HUES6 (cell line): ENCODE measurements around the gene CACNG6.
"Not testable (repeated sequence)": the region's sequence is repeated elsewhere in the genome, so short reads cannot be mapped to it uniquely, and the experiment has no call there.

Experiments used
- H3K27ac ChIP-seq: 2 replicates; pipeline ENCODE4 v1.7.0; 2013; ENCODE audit warnings: low read depth, mild to moderate bottlenecking, low read length, inconsistent platforms
- H3K27me3 ChIP-seq: 2 replicates; pipeline ENCODE4 v1.6.1; 2013; ENCODE audit warnings: low read length; ENCODE audit not compliant: control insufficient read depth, insufficient read depth
- H3K36me3 ChIP-seq: 2 replicates; pipeline ENCODE4 v1.6.1; 2013; ENCODE audit warnings: low read length; ENCODE audit not compliant: control insufficient read depth, insufficient read depth
- H3K4me1 ChIP-seq: 2 replicates; pipeline ENCODE4 v1.6.1; 2013; ENCODE audit warnings: low read length; ENCODE audit not compliant: control insufficient read depth, insufficient read depth
- H3K4me3 ChIP-seq: 2 replicates; pipeline ENCODE4 v1.5.1; 2013; ENCODE audit warnings: low read depth, low read length
- H3K9ac ChIP-seq: one replicate; pipeline ENCODE4 v1.6.1; 2013; ENCODE audit warnings: mild to moderate bottlenecking, low read length
- H3K9me3 ChIP-seq: 2 replicates; pipeline ENCODE4 v1.6.1; 2013; ENCODE audit warnings: low read depth, low read length; ENCODE audit not compliant: control insufficient read depth, insufficient read depth

Gene CACNG6, protein sequence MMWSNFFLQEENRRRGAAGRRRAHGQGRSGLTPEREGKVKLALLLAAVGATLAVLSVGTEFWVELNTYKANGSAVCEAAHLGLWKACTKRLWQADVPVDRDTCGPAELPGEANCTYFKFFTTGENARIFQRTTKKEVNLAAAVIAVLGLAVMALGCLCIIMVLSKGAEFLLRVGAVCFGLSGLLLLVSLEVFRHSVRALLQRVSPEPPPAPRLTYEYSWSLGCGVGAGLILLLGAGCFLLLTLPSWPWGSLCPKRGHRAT

GRCh38 chr19:53991224-53992113 is at the start of gene CACNG6:
CACNG6 (plus strand) TSS chr19:53991637; CDS start chr19:53992878, 1,241 bp downstream.
- Histone ChIP-seq H3K27ac (no peak within 1 kb of the TSS), H3K36me3 (no peaks in the 10 kb centered on the region), H3K9ac (no peak within 1 kb of the TSS), H3K27me3 (peaks cover 52% of the 10 kb centered on the region), H3K9me3 (no peaks in the 10 kb centered on the region), H3K4me3 (peak within 1 kb of the TSS; percentile 54), H3K4me1 (0 out of 2 replicates have a peak, but pooled peaks cover 6% of the 10 kb centered on the region)

DNA sequence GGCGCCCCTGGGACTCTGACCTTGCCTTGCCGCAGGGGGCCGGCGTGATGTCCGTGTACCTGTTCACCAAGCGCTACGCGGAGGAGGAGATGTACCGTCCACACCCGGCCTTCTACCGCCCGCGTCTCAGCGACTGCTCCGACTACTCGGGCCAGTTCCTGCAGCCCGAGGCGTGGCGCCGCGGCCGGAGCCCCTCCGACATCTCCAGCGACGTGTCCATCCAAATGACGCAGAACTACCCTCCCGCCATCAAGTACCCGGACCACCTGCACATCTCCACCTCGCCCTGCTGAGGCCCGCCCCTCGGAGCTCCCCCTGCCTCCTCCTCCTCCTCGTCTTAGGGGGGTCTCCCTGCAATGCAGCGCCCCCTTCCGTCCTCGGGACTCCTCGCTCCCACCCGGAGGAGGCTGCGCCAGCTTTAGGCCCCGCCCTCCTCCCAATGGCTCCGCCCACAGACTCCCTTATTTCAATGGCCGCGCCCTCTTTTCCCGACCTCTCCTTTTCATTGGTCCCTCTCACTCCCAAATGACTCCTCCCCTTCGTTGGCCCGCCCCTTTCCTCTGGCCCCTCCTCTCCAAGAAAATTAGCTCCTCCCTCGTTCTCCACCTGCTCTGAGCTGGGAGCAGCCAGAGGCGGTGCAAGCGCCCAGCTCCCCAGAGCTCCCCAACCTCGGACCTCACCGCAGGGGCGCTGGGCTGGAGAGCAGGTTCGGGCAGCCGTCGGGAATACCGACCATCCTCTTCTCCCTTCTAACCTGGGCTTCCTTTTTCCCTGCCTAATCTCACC is 49.2 kb upstream of the CACNG6 start:
- H3K9ac ChIP-seq, result peak overlapping the region; percentile 80
- peaks cover 20% of the 10 kb centered on the region for H3K27me3 ChIP-seq
- H3K27ac ChIP-seq, result no peak overlapping the region
- no peaks in the 10 kb centered on the region for H3K36me3 ChIP-seq
- 0 out of 2 replicates have a peak, but pooled peaks cover 8% of the 10 kb centered on the region for H3K4me1 ChIP-seq
- H3K4me3 ChIP-seq, result peak overlapping the region; percentile 93
- no peaks in the 10 kb centered on the region for H3K9me3 ChIP-seq

DNA sequence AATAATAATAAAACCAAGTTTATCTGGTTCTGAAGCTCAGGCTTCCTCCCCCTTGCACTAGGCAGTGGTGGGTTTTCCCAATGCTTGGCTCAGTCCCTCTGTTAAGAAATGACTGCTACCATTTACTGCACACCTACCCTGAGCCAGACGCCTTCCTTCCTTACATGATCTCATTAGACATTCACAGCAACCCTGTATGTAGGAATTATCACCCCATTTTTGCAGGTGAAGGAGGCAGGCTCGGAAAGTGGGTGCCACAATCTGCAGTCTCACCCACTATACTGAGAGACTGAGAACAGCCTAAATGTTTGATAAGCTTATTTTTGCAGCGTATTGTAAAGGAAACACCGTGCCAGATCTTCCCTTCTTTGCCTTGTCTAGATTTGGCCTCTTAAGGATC is 47.0 kb upstream of the CACNG6 start:
- no peak overlapping the region for H3K9ac ChIP-seq
- 0 out of 2 replicates have a peak, but pooled peaks cover 8% of the 10 kb centered on the region for H3K4me1 ChIP-seq
- H3K9me3 ChIP-seq, result no peaks in the 10 kb centered on the region
- H3K4me3 ChIP-seq, result no peak overlapping the region
- no peak overlapping the region for H3K27ac ChIP-seq
- H3K36me3 ChIP-seq, result no peaks in the 10 kb centered on the region
- peaks cover 20% of the 10 kb centered on the region for H3K27me3 ChIP-seq

DNA sequence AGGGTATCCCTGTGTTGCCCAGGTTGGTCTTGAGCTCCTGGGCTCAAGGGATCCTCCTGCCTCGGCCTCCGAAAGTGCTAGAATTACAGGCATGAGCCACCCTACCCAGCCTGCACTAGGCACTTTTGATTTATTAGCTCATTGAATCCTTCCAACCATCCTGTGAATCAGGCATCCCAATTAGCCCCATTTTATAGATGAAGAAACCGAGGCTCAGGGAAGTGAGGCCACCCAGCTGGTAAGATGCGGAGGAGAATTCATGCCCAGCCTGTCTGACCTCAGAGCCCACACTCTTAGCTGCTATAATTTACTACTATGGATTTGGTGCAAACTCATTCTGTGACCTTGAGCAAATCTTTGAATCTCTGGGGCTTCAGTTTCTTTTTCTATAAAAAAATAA is 46.5 kb upstream of the CACNG6 start:
- Histone ChIP-seq H3K9ac (no peak overlapping the region), H3K4me3 (no peak overlapping the region), H3K27me3 (peaks cover 20% of the 10 kb centered on the region)

GRCh38 chr19:53945441-53945840 is 46.0 kb upstream of the CACNG6 start:
- Histone ChIP-seq H3K9me3 (no peaks in the 10 kb centered on the region), H3K9ac (no peak overlapping the region), H3K4me1 (0 out of 2 replicates have a peak, but pooled peaks cover 8% of the 10 kb centered on the region), H3K27me3 (peaks cover 20% of the 10 kb centered on the region), H3K4me3 (peak overlapping the region; percentile 43), H3K36me3 (no peaks in the 10 kb centered on the region), H3K27ac (no peak overlapping the region)

More for the DNA sequence above, 46.5 kb upstream of the CACNG6 start:
- no peaks in the 10 kb centered on the region for H3K36me3 ChIP-seq
- 0 out of 2 replicates have a peak, but pooled peaks cover 8% of the 10 kb centered on the region for H3K4me1 ChIP-seq
- H3K9me3 ChIP-seq, result no peaks in the 10 kb centered on the region
- no peak overlapping the region for H3K27ac ChIP-seq

- no peak overlapping the region for H3K9ac ChIP-seq
- H3K27me3 ChIP-seq, result peaks cover 20% of the 10 kb centered on the region
- H3K4me3 ChIP-seq, result peak overlapping the region; percentile 43
- H3K36me3 ChIP-seq, result no peaks in the 10 kb centered on the region
- H3K9me3 ChIP-seq, result no peaks in the 10 kb centered on the region
- H3K4me1 ChIP-seq, result 0 out of 2 replicates have a peak, but pooled peaks cover 8% of the 10 kb centered on the region
- H3K27ac ChIP-seq, result no peak overlapping the region
These were observed 45.4 kb upstream of the CACNG6 start for GRCh38 chr19:53945998-53946397.

DNA sequence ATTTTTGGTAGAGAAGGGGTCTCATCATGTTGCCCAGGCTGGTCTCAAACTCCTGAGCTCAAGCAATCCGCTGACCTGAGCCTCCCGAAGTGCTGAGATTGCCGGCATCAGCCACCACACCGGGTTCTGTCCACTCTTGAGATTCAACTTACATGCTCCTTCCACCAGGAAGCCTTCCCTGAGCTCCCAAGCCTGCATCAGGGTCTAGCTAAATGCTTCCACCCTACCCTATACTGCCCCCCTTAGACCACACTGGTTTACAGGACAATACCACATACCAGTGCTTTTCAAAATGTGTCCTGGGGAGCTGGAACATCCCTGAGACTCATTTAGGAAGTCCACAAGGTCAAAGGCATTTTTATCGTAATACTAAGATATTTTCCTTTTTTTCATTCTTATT is 43.8 kb upstream of the CACNG6 start:
- no peaks in the 10 kb centered on the region for H3K36me3 ChIP-seq
- no peak overlapping the region for H3K4me3 ChIP-seq
- 0 out of 2 replicates have a peak, but pooled peaks cover 3% of the 10 kb centered on the region for H3K4me1 ChIP-seq
- no peak overlapping the region for H3K27ac ChIP-seq
- H3K9ac ChIP-seq, result no peak overlapping the region
- H3K9me3 ChIP-seq, result no peaks in the 10 kb centered on the region
- peaks cover 5% of the 10 kb centered on the region; the same call in 1 of the 2 replicates for H3K27me3 ChIP-seq

GRCh38 chr19:53948611-53949010 is 42.8 kb upstream of the CACNG6 start:
- H3K9me3 ChIP-seq, H3K36me3 ChIP-seq, H3K27me3 ChIP-seq, H3K27ac ChIP-seq, H3K9ac ChIP-seq, H3K4me1 ChIP-seq, H3K4me3 ChIP-seq: not testable (repeated sequence)

DNA sequence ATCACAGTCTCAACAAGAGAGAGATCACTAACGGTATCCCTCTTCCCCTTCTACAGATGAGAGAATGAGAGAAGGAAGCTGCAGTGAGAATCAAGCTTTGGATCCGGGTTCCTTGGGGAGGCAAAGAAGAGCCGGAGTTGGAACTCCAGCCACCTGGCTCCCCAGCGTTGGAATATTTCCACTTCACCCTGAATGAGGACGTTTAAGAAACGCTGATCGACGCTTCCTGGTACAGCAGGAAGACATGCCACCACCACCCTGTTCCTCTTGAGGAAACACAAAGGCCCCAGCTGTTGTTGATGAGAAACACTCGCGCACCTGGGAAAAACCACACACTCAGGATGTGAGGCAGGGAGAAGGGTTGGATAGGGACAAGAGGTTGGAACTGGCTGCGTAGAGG is 40.0 kb upstream of the CACNG6 start:
- Histone ChIP-seq H3K27me3 (no peaks in the 10 kb centered on the region), H3K4me1 (no peaks in the 10 kb centered on the region), H3K27ac (no peak overlapping the region), H3K9me3 (no peaks in the 10 kb centered on the region), H3K9ac (no peak overlapping the region), H3K36me3 (no peaks in the 10 kb centered on the region), H3K4me3 (no peak overlapping the region)

GRCh38 chr19:53951947-53952346 is 39.5 kb upstream of the CACNG6 start:
- Histone ChIP-seq H3K9me3 (no peaks in the 10 kb centered on the region), H3K36me3 (no peaks in the 10 kb centered on the region), H3K9ac (no peak overlapping the region), H3K4me3 (no peak overlapping the region), H3K4me1 (0 out of 2 replicates have a peak, but pooled peaks cover under 1% of the 10 kb centered on the region), H3K27ac (no peak overlapping the region), H3K27me3 (0 out of 2 replicates have a peak, but pooled peaks cover under 1% of the 10 kb centered on the region)
